Measurements from ENCODE around the gene CPNE8.

GRCh38 chr12:38889297-38889815 is 16.0 kb downstream of the CPNE8 start:
- TF ChIP-seq CTCF (IDR thresholded peaks at IDR 0.05) (no peak), EP300 (IDR thresholded peaks at IDR 0.05) (no peak), POLR2AphosphoS5 (IDR thresholded peaks at IDR 0.05) (no peak), POLR2A (IDR thresholded peaks at IDR 0.05) (no peak)

Data from sigmoid colon (tissue), 4 donors.